ENCODE measurements around the gene GABARAPL1.
"Not testable (repeated sequence)": the region's sequence is repeated elsewhere in the genome, so short reads cannot be mapped to it uniquely, and the experiment has no call there.

The GABARAPL1 gene

DNA sequence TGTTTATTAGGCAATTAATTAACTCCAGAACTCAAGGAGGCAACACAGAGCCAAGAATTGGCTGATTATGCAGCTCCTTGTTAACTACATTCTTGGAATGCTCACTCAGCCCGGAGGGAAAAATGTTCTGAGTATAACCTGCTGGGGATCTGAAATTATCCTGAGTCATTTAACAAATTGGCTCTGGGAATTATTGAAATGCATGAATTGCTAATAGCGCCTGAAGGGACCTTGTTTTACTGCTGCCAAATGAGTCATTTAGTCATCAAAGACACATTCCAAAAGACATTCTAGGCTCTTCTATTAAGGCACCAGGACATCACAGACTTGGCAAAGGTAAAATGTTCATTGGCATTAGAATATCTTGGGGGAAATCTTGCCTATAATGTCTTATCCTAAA is 20.8 kb upstream of the GABARAPL1 start:
- peaks cover 13% of the 10 kb centered on the region for H3K27me3 Mint-ChIP-seq (ENCODE audit: low read depth, poor library complexity)
- H3K36me3 Mint-ChIP-seq (ENCODE audit: low read depth), result no peaks in the 10 kb centered on the region
- H3K27ac Mint-ChIP-seq, result no peak overlapping the region

GRCh38 chr12:10194160-10194670 is 18.5 kb upstream of the GABARAPL1 start:
- no peak for TF ChIP-seq CTCF (IDR thresholded peaks at IDR 0.05)
- Mint-ChIP-seq H3K4me1 (no peaks in the 10 kb centered on the region), H3K27me3 (ENCODE audit: low read depth, poor library complexity) (peaks cover 9% of the 10 kb centered on the region), H3K27ac (no peak overlapping the region), H3K9me3 (peaks cover 5% of the 10 kb centered on the region), H3K4me3 (no peak overlapping the region), H3K36me3 (ENCODE audit: low read depth) (no peaks in the 10 kb centered on the region)
- no peak for DNase-seq

More for the DNA sequence above, 20.8 kb upstream of the GABARAPL1 start:
- no peak for DNase-seq
- Mint-ChIP-seq H3K9me3 (peaks cover 5% of the 10 kb centered on the region), H3K4me3 (no peak overlapping the region), H3K4me1 (no peaks in the 10 kb centered on the region)
- TF ChIP-seq CTCF (IDR thresholded peaks at IDR 0.05), result no peak

DNA sequence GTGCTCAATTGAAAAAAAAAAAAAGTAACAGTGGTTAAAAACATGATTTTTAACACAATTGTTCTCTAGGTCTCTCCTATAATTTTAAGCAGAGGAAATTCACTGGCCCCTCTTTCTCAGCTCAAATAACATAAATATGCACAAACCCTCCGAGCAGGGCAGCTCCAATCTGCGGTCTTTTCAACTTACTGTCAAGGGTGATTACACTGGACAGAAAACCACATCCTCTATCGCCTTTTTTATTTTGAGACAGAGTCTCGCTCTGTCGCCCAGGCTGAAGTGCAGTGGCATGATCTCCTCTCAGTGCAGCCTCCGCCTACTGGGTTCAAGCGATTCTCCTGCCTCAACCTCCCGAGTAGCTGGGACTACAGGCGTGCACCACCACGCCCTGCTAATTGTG is 16.5 kb upstream of the GABARAPL1 start:
- no peak for TF ChIP-seq CTCF (IDR thresholded peaks at IDR 0.05)
- Mint-ChIP-seq H3K27me3 (ENCODE audit: low read depth, poor library complexity) (peaks cover 3% of the 10 kb centered on the region), H3K9me3 (peaks cover 5% of the 10 kb centered on the region), H3K27ac (no peak overlapping the region), H3K4me3 (no peak overlapping the region), H3K4me1 (no peaks in the 10 kb centered on the region), H3K36me3 (ENCODE audit: low read depth) (no peaks in the 10 kb centered on the region)
- no peak for DNase-seq

- Mint-ChIP-seq H3K27ac (no peak overlapping the region), H3K36me3 (ENCODE audit: low read depth) (no peaks in the 10 kb centered on the region), H3K4me3 (no peak overlapping the region), H3K27me3 (ENCODE audit: low read depth, poor library complexity) (peaks cover 3% of the 10 kb centered on the region), H3K9me3 (peaks cover 4% of the 10 kb centered on the region), H3K4me1 (no peaks in the 10 kb centered on the region)
- no peak for TF ChIP-seq CTCF (IDR thresholded peaks at IDR 0.05)
- DNase-seq, result no peak
These were observed 14.8 kb upstream of the GABARAPL1 start for GRCh38 chr12:10197879-10198278.

DNA sequence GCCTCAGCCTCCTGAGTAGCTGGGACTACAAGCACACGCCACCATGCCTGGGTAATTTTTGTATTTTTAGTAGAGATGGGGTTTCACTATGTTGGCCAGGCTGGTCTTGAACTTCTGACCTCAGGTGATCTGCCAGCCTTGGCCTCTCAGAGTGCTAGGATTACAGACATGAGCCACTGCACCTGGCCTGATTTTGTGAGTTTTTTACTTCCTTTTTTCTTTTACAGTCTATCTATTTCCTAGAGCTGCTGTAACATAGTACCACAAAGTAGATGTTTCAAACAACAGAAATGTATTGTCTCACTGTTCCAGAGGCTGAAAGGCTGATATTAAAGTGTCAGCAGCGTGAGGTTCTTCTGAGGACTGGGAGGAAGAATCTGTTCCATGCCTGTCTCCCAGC is 8.2 kb upstream of the GABARAPL1 start:
- not testable (repeated sequence) for DNase-seq; H3K9me3 Mint-ChIP-seq; H3K27me3 Mint-ChIP-seq (ENCODE audit: low read depth, poor library complexity); H3K36me3 Mint-ChIP-seq (ENCODE audit: low read depth); H3K27ac Mint-ChIP-seq; H3K4me3 Mint-ChIP-seq; H3K4me1 Mint-ChIP-seq

DNA sequence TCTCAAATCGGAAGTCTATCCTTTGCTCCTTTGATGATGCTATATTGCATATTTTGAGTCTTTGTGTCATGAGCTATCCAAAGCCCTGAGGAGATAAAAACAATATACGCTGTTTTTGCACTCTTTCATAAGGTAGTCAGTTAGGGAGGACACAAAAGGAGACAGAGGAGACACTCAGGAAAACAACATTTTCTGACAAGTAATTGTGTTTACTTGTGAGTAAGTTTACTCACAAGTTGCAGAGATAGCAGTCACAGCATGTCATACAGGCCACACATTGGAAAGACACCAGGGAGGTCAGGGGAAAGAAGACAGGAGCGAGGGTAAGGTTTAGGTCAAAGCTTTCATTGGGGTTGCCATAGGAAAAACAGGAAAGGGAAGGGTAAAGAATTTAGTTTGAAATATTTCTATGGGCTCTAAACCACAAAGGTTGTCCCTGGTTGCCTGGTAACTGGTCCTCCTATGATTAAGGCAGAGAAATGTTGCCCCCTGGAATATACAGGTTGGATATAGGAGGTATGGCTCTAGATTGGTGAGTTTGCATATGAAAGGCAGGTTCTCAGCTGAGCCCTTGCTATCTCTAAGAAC is 7.4 kb upstream of the GABARAPL1 start:
- DNase-seq, result no peak
- no peaks in the 10 kb centered on the region for H3K4me1 Mint-ChIP-seq
- no peak overlapping the region for H3K4me3 Mint-ChIP-seq
- no peaks in the 10 kb centered on the region for H3K36me3 Mint-ChIP-seq (ENCODE audit: low read depth)
- no peak overlapping the region for H3K27ac Mint-ChIP-seq
- H3K27me3 Mint-ChIP-seq (ENCODE audit: low read depth, poor library complexity), result no peaks in the 10 kb centered on the region
- no peak for TF ChIP-seq CTCF (IDR thresholded peaks at IDR 0.05)
- no peaks in the 10 kb centered on the region for H3K9me3 Mint-ChIP-seq
